Measurements from ENCODE around the gene EFCAB9.
A peak's percentile ranks its signal among the peaks of the same experiment; 100 is the strongest.

EFCAB9 gene

DNA sequence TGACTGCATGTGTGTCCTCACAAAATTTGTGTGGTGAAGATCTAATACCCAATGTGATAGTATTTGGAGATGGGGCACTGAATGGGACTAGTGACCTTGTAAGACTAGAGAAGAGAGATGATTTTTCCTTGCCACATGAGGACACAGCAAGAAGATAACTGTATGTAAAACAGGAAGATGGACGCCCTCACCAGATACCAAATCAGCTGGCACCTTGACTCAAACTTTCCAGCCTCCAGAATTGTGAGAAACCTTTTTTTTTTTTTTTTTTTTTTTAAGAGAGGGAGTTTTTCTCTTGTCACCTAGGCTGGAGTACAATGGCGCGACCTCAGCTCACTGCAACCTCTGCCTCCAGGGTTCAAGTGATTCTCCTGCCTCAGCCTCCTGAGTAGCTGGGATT, 49.3 kb downstream of the EFCAB9 start:
- no peak for DNase-seq (ENCODE audit: low read depth)

GRCh38 chr5:172245046-172245445, 51.1 kb downstream of the EFCAB9 start:
- DNase-seq (ENCODE audit: low read depth), result no peak

GRCh38 chr5:172245703-172246125, 51.7 kb downstream of the EFCAB9 start:
- DNase-seq (ENCODE audit: low read depth), result peak; percentile 15

DNA sequence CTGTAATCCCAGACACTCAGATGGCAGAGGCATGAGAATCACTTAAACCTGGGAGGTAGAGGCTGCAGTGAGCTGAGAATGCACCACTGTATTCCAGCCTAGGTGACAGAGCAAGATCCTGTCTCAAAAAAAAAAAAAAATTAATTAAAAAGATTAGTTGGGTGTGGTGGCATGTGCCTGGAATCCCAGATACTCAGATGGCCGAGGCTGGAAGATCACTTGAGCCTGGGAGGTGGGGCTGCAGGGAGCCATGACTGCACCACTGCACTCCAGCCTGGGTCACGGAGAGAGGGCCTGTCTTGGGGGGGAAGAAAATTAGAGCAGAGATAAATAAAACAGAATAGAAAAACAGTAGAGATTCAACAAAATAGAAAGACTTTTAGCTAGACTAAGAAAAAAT, 54.7 kb downstream of the EFCAB9 start:
- DNase-seq (ENCODE audit: low read depth), result no peak

GRCh38 chr5:172251419-172251818, 57.4 kb downstream of the EFCAB9 start:
- no peak for DNase-seq (ENCODE audit: low read depth)

GRCh38 chr5:172252501-172252900, 58.5 kb downstream of the EFCAB9 start:
- no peak for DNase-seq (ENCODE audit: low read depth)
